HL-60 (cell line): ENCODE measurements around the gene ST6GALNAC6.
A peak's percentile ranks its signal among the peaks of the same experiment; 100 is the strongest.

Experiments
- DNase-seq, 2 experiments: peaks; one replicate each; pipeline ENCODE4 v3.0.0-alpha.2; 2010 to 2020; ENCODE audit warnings: low read depth in 1 of 2, low spot score in 1 of 2
- H3K27ac ChIP-seq: fragments of 250-450 bp; sonication (Bioruptor Pico); replicated peaks from 2 replicates; pipeline ENCODE4 v1.5.1; 2020; ENCODE audit warnings: mild to moderate bottlenecking, moderate library complexity
- H3K27me3 ChIP-seq: fragments of 250-450 bp; sonication (Bioruptor Pico); 2 replicates; pipeline ENCODE4 v1.5.1; 2021; ENCODE audit warnings: mild to moderate bottlenecking, moderate library complexity; ENCODE audit not compliant: insufficient read depth, poor library complexity, severe bottlenecking
- H3K4me3 ChIP-seq: replicated peaks from 2 replicates; pipeline ENCODE4 v1.5.1; 2011; ENCODE audit warnings: mild to moderate bottlenecking, control low read depth, low read length; ENCODE audit not compliant: insufficient read depth
- GABPA ChIP-seq: IDR thresholded peaks from 2 replicates; pipeline ENCODE4 v1.6.1; 2012; ENCODE audit warnings: low read depth
- POLR2AphosphoS5 ChIP-seq: IDR thresholded peaks from 2 replicates; pipeline ENCODE4 v1.6.1; 2012; ENCODE audit warnings: low read depth
- SPI1 ChIP-seq: IDR thresholded peaks from 2 replicates; pipeline ENCODE4 v1.6.1; 2012; ENCODE audit warnings: low read depth, mild to moderate bottlenecking, borderline replicate concordance
- TF ChIP-seq, protein P1 (sequence below): IDR thresholded peaks from one replicate; pipeline ENCODE4 v1.5.1; 2011; ENCODE audit warnings: low read length, control low read depth, inconsistent platforms; ENCODE audit not compliant: insufficient read depth
- TF ChIP-seq, protein P2 (sequence below): IDR thresholded peaks from 2 replicates; pipeline ENCODE4 v1.6.1; 2012; ENCODE audit warnings: low read depth; ENCODE audit not compliant: insufficient replicate concordance

Gene ST6GALNAC6

GRCh38 chr9:127943731-127944144, 44.3 kb upstream of the ST6GALNAC6 start:
- Histone ChIP-seq H3K27me3 (no peaks in the 10 kb centered on the region), H3K4me3 (no peak overlapping the region), H3K27ac (no peak overlapping the region)
- TF ChIP-seq SPI1 = no peak
- TF ChIP-seq, protein P1, sequence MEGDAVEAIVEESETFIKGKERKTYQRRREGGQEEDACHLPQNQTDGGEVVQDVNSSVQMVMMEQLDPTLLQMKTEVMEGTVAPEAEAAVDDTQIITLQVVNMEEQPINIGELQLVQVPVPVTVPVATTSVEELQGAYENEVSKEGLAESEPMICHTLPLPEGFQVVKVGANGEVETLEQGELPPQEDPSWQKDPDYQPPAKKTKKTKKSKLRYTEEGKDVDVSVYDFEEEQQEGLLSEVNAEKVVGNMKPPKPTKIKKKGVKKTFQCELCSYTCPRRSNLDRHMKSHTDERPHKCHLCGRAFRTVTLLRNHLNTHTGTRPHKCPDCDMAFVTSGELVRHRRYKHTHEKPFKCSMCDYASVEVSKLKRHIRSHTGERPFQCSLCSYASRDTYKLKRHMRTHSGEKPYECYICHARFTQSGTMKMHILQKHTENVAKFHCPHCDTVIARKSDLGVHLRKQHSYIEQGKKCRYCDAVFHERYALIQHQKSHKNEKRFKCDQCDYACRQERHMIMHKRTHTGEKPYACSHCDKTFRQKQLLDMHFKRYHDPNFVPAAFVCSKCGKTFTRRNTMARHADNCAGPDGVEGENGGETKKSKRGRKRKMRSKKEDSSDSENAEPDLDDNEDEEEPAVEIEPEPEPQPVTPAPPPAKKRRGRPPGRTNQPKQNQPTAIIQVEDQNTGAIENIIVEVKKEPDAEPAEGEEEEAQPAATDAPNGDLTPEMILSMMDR = peak; percentile 89
- peak in 1 of 2 experiments; percentile 81 for DNase-seq

GRCh38 chr9:127943011-127943662, 43.7 kb upstream of the ST6GALNAC6 start:
- TF ChIP-seq, protein P2, sequence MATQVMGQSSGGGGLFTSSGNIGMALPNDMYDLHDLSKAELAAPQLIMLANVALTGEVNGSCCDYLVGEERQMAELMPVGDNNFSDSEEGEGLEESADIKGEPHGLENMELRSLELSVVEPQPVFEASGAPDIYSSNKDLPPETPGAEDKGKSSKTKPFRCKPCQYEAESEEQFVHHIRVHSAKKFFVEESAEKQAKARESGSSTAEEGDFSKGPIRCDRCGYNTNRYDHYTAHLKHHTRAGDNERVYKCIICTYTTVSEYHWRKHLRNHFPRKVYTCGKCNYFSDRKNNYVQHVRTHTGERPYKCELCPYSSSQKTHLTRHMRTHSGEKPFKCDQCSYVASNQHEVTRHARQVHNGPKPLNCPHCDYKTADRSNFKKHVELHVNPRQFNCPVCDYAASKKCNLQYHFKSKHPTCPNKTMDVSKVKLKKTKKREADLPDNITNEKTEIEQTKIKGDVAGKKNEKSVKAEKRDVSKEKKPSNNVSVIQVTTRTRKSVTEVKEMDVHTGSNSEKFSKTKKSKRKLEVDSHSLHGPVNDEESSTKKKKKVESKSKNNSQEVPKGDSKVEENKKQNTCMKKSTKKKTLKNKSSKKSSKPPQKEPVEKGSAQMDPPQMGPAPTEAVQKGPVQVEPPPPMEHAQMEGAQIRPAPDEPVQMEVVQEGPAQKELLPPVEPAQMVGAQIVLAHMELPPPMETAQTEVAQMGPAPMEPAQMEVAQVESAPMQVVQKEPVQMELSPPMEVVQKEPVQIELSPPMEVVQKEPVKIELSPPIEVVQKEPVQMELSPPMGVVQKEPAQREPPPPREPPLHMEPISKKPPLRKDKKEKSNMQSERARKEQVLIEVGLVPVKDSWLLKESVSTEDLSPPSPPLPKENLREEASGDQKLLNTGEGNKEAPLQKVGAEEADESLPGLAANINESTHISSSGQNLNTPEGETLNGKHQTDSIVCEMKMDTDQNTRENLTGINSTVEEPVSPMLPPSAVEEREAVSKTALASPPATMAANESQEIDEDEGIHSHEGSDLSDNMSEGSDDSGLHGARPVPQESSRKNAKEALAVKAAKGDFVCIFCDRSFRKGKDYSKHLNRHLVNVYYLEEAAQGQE = no peak
- TF ChIP-seq POLR2AphosphoS5 (no peak), GABPA (no peak), SPI1 (no peak)
- TF ChIP-seq, protein P1 = no peak
- Histone ChIP-seq H3K27me3 (no peaks in the 10 kb centered on the region), H3K4me3 (no peak overlapping the region), H3K27ac (no peak overlapping the region)
- DNase-seq = no peak

GRCh38 chr9:127942216-127943010, 43.0 kb upstream of the ST6GALNAC6 start:
- DNase-seq = peak in 1 of 2 experiments; percentile 63
- H3K4me3 ChIP-seq = no peak overlapping the region
- TF ChIP-seq, protein P1 = peak; percentile 62
- no peak for TF ChIP-seq SPI1
- H3K27ac ChIP-seq = no peak overlapping the region
- H3K27me3 ChIP-seq = no peaks in the 10 kb centered on the region

GRCh38 chr9:127941961-127942215, 42.5 kb upstream of the ST6GALNAC6 start:
- H3K27me3 ChIP-seq = no peaks in the 10 kb centered on the region
- H3K4me3 ChIP-seq = no peak overlapping the region
- H3K27ac ChIP-seq = no peak overlapping the region
- TF ChIP-seq POLR2AphosphoS5 (no peak), GABPA (no peak), SPI1 (no peak)
- TF ChIP-seq, protein P1 = no peak
- TF ChIP-seq, protein P2 = no peak
- DNase-seq = no peak
